Chondrocyte (in vitro differentiated cells): Measurements from ENCODE around the gene NUP188. TPM values are rescaled to one million over a fixed set of nuclear protein-coding genes. Genes with fewer than 3 reads are reported as not detected.

Experiments used
- DNase-seq: peaks from one replicate; pipeline ENCODE4 v3.0.0; 2021; ENCODE audit warnings: mixed read lengths, low spot score
- H3K27ac Mint-ChIP-seq: one replicate; pipeline ENCODE4 v1.8.0; 2021; ENCODE audit warnings: mild to moderate bottlenecking, moderate library complexity, mixed read lengths; ENCODE audit not compliant: unreplicated experiment
- H3K27me3 Mint-ChIP-seq: 2 replicates; pipeline ENCODE4 v1.8.0; 2021; ENCODE audit warnings: low read depth, mixed read lengths
- H3K36me3 Mint-ChIP-seq: 2 replicates; pipeline ENCODE4 v1.8.0; 2021; ENCODE audit warnings: low read depth, mixed read lengths
- H3K4me1 Mint-ChIP-seq: 2 replicates; pipeline ENCODE4 v1.8.0; 2021; ENCODE audit warnings: low read depth, mild to moderate bottlenecking, mixed read lengths
- H3K4me3 Mint-ChIP-seq: one replicate; pipeline ENCODE4 v1.8.0; 2021; ENCODE audit warnings: mild to moderate bottlenecking, moderate library complexity, mixed read lengths; ENCODE audit not compliant: unreplicated experiment
- H3K9me3 Mint-ChIP-seq: 2 replicates; pipeline ENCODE4 v1.8.0; 2021; ENCODE audit warnings: low read depth, mixed read lengths
- CTCF ChIP-seq: fragments of 200-600 bp; sonication (generic); IDR thresholded peaks from 2 replicates; pipeline ENCODE4 v1.5.0; 2021; ENCODE audit warnings: antibody characterized with exemption, mild to moderate bottlenecking, moderate library complexity
- total RNA-seq: library from RNA; stranded (reverse); gene quantifications from 3 replicates; pipeline ENCODE4 v1.2.1, GENCODE V29; 2021

The NUP188 gene
- total RNA-seq, 1 donor from 2014 or later = 36.0 TPM

GRCh38 chr9:128912270-128912853 is 35.1 kb upstream of the NUP188 start:
- Mint-ChIP-seq H3K27me3 (no peaks in the 10 kb centered on the region), H3K4me3 (peak overlapping the region; percentile 10), H3K9me3 (no peaks in the 10 kb centered on the region), H3K4me1 (peaks cover 46% of the 10 kb centered on the region), H3K36me3 (peaks cover 39% of the 10 kb centered on the region), H3K27ac (peak overlapping the region; percentile 83)
- TF ChIP-seq CTCF = no peak
- no peak for DNase-seq

GRCh38 chr9:128913048-128913900 is 34.2 kb upstream of the NUP188 start:
- H3K4me1 Mint-ChIP-seq = peaks cover 47% of the 10 kb centered on the region
- no peaks in the 10 kb centered on the region for H3K9me3 Mint-ChIP-seq
- no peak for TF ChIP-seq CTCF
- H3K27ac Mint-ChIP-seq = peak overlapping the region; percentile 83
- H3K36me3 Mint-ChIP-seq = peaks cover 36% of the 10 kb centered on the region
- DNase-seq = no peak
- peak overlapping the region; percentile 10 for H3K4me3 Mint-ChIP-seq
- H3K27me3 Mint-ChIP-seq = no peaks in the 10 kb centered on the region

- no peaks in the 10 kb centered on the region for H3K9me3 Mint-ChIP-seq
- no peaks in the 10 kb centered on the region for H3K27me3 Mint-ChIP-seq
- H3K27ac Mint-ChIP-seq = no peak overlapping the region
- no peak for DNase-seq
- H3K4me1 Mint-ChIP-seq = peaks cover 50% of the 10 kb centered on the region
- H3K4me3 Mint-ChIP-seq = no peak overlapping the region
- H3K36me3 Mint-ChIP-seq = peaks cover 29% of the 10 kb centered on the region
- TF ChIP-seq CTCF = no peak
Measured at GRCh38 chr9:128913995-128914772, 33.3 kb upstream of the NUP188 start.

- Mint-ChIP-seq H3K36me3 (peaks cover 23% of the 10 kb centered on the region), H3K27ac (peak overlapping the region; percentile 63), H3K4me1 (peaks cover 56% of the 10 kb centered on the region), H3K4me3 (no peak overlapping the region), H3K27me3 (no peaks in the 10 kb centered on the region), H3K9me3 (no peaks in the 10 kb centered on the region)
- no peak for TF ChIP-seq CTCF
- DNase-seq = no peak
Measured at GRCh38 chr9:128916204-128916603, 31.3 kb upstream of the NUP188 start.

GRCh38 chr9:128916745-128917144 is 30.8 kb upstream of the NUP188 start:
- Mint-ChIP-seq H3K4me3 (no peak overlapping the region), H3K36me3 (peaks cover 23% of the 10 kb centered on the region), H3K9me3 (no peaks in the 10 kb centered on the region), H3K27me3 (no peaks in the 10 kb centered on the region), H3K27ac (peak overlapping the region; percentile 63), H3K4me1 (peaks cover 55% of the 10 kb centered on the region)
- no peak for DNase-seq
- no peak for TF ChIP-seq CTCF
